ENCODE data around the gene POM121L12. TPM values are rescaled to one million over a fixed set of nuclear protein-coding genes. Genes with fewer than 3 reads are reported as not detected.

Gene POM121L12
- total and polyA plus RNA-seq, 3 donors from 2014 or later = 6.5 to 23.3 (median 7.0) TPM

- no peak overlapping the region for H3K27ac ChIP-seq
These were observed 27.4 kb downstream of the POM121L12 start for GRCh38 chr7:53062796-53063195.

GRCh38 chr7:53068673-53069072 is 33.2 kb downstream of the POM121L12 start:
- 94 to 97% methylated on average over 2 of the region's 2 CpGs for WGBS, 2 donors
- no peak for DNase-seq
- H3K4me1 ChIP-seq = no peaks in the 10 kb centered on the region
- no peak overlapping the region for H3K4me3 ChIP-seq
- no peak for TF ChIP-seq POLR2A (IDR thresholded peaks at IDR 0.05)
- H3K27ac ChIP-seq = no peak overlapping the region
- intact Hi-C loops (cut with DNase I; ENCODE audit: low total_unique reads) = no loop called here
- H3K27me3 ChIP-seq = no peaks in the 10 kb centered on the region
- H3K9me3 ChIP-seq = no peaks in the 10 kb centered on the region
- H3K36me3 ChIP-seq (ENCODE audit: low read depth, missing control alignments) = no peaks in the 10 kb centered on the region

More at GRCh38 chr7:53062796-53063195, 27.4 kb downstream of the POM121L12 start:
- intact Hi-C loops (cut with DNase I; ENCODE audit: low total_unique reads) = no loop called here
- Histone ChIP-seq H3K27me3 (no peaks in the 10 kb centered on the region), H3K9me3 (no peaks in the 10 kb centered on the region), H3K4me3 (no peak overlapping the region), H3K4me1 (no peaks in the 10 kb centered on the region), H3K36me3 (ENCODE audit: low read depth, missing control alignments) (no peaks in the 10 kb centered on the region)
- TF ChIP-seq CTCF (IDR thresholded peaks at IDR 0.05) (no peak), POLR2A (IDR thresholded peaks at IDR 0.05) (no peak)
- no peak for DNase-seq

GRCh38 chr7:53070883-53071282 is 35.5 kb downstream of the POM121L12 start:
- no peaks in the 10 kb centered on the region for H3K27me3 ChIP-seq
- H3K4me1 ChIP-seq = no peaks in the 10 kb centered on the region
- no peak overlapping the region for H3K27ac ChIP-seq
- TF ChIP-seq POLR2A (IDR thresholded peaks at IDR 0.05) (no peak), CTCF (IDR thresholded peaks at IDR 0.05) (no peak)
- DNase-seq = no peak
- WGBS, 2 donors = 56 to 59% methylated on average over 2 of the region's 2 CpGs
- no peaks in the 10 kb centered on the region for H3K9me3 ChIP-seq
- no peaks in the 10 kb centered on the region for H3K36me3 ChIP-seq (ENCODE audit: low read depth, missing control alignments)
- no peak overlapping the region for H3K4me3 ChIP-seq
- intact Hi-C loops (cut with DNase I; ENCODE audit: low total_unique reads) = no loop called here
